ENCODE measurements around the gene PLA2G6. TPM values are rescaled to one million over a fixed set of nuclear protein-coding genes. Genes with fewer than 3 reads are reported as not detected.

Gene PLA2G6
- total and polyA plus RNA-seq, 9 of the 15 experiments (the other 6 are each of a cell fraction or from before 2014, with no cell fraction given) = 0.11 to 12.2 (median 9.7) TPM

GRCh38 chr22:38177926-38178604 is 3.6 kb downstream of the PLA2G6 start (continued):
- TF ChIP-seq ZBTB2 (IDR thresholded peaks at IDR 0.05) (no peak), ZBTB9 (CRISPR knock-in tag; IDR thresholded peaks at IDR 0.05) (no peak), KLF13 (tag; IDR thresholded peaks at IDR 0.05; ENCODE audit: borderline replicate concordance, low read depth) (no peak), TOE1 (IDR thresholded peaks at IDR 0.05; ENCODE audit: borderline replicate concordance) (no peak), TOE1 (CRISPR knock-in tag; IDR thresholded peaks at IDR 0.05; ENCODE audit: borderline replicate concordance, low read depth) (no peak), ZNF785 (CRISPR knock-in tag; IDR thresholded peaks at IDR 0.05) (no peak), ZNF217 (CRISPR knock-in tag; IDR thresholded peaks at IDR 0.05) (no peak), ARID3A (IDR thresholded peaks at IDR 0.05; ENCODE audit: borderline replicate concordance, low read depth, low read length) (no peak), SMARCC2 (IDR thresholded peaks at IDR 0.05; ENCODE audit: low read depth) (0 out of 2 replicates have a peak, but pooled peaks have one; percentile 21), BHLHE40 (IDR thresholded peaks at IDR 0.05; ENCODE audit: low read length) (peak; percentile 88), RBM25 (IDR thresholded peaks at IDR 0.05; ENCODE audit: low read depth, low read length, severe bottlenecking) (no peak), E2F6 (IDR thresholded peaks at IDR 0.05; ENCODE audit: borderline replicate concordance in 1 of 2, extremely low read depth in 1 of 2, insufficient read depth in 1 of 2, insufficient read length in 1 of 2, low read depth in 1 of 2, low read length in 1 of 2, poor library complexity in 1 of 2, severe bottlenecking in 1 of 2) (no peak), RNF2 (IDR thresholded peaks at IDR 0.05) (no peak), ATF3 (IDR thresholded peaks at IDR 0.05) (peak; percentile 89), ATF3 (CRISPR knock-in tag; conservative IDR thresholded peaks at IDR 0.05) (peak; percentile 63; the same call in 1 of the 2 replicates), CAMTA2 (CRISPR knock-in tag; conservative IDR thresholded peaks at IDR 0.05) (no peak), ZFX (CRISPR knock-in tag; IDR thresholded peaks at IDR 0.05) (peak; percentile 23; the same call in 1 of the 2 replicates), PPARD (CRISPR knock-in tag; IDR thresholded peaks at IDR 0.05) (no peak), ZNF561 (CRISPR knock-in tag; conservative IDR thresholded peaks at IDR 0.05) (no peak), NBN (IDR thresholded peaks at IDR 0.05; ENCODE audit: low read depth) (no peak), NELFE (IDR thresholded peaks at IDR 0.05; ENCODE audit: insufficient read depth, insufficient read length) (no peak), ARID1B (IDR thresholded peaks at IDR 0.05) (peak; percentile 60)

All from K562 (cell line).